ENCODE results near the gene PEF1.

PEF1 gene

GRCh38 chr1:31652891-31653499 lies 8.3 kb upstream of the PEF1 start:
- no peak for DNase-seq

- no peak for DNase-seq
Measured at GRCh38 chr1:31651766-31652165, 7.1 kb upstream of the PEF1 start.

- DNase-seq = no peak
Measured at GRCh38 chr1:31651089-31651420, 6.4 kb upstream of the PEF1 start.

- no peak for DNase-seq
Measured at GRCh38 chr1:31650161-31651088, 5.7 kb upstream of the PEF1 start.

DNA sequence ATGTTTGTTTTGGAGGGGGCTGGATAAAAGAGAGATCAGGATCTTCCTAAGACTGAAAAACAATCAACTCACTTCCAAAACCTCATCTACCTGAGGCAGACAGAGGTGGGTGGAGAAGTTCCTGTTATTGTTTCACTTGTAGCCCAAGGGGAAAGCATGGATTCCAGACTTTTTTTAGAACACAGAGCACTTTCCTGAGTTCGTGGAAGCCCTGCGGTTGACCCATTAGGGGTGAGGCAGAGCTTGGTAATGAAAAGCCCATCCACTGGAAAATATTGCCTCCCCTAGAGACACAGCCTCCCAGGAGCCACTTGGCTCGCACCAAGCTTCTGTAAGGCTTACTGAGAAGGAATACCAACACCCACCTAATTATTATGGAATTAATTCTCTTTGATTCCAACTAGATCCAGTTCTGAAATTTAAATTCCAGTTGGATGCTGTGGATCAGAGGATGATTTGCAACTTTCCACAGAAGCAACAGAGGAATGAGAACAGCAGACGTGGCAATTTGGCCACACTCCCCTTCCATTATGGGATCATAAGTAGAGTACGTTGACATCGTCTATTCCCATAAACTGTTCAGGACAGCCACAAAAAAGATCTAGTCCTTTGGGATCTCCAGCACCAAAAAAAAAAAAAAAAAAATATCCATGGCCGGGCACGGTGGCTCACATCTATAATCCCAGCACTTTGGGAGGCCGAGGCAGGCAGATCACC lies 4.1 kb upstream of the PEF1 start:
- DNase-seq = no peak

DNA sequence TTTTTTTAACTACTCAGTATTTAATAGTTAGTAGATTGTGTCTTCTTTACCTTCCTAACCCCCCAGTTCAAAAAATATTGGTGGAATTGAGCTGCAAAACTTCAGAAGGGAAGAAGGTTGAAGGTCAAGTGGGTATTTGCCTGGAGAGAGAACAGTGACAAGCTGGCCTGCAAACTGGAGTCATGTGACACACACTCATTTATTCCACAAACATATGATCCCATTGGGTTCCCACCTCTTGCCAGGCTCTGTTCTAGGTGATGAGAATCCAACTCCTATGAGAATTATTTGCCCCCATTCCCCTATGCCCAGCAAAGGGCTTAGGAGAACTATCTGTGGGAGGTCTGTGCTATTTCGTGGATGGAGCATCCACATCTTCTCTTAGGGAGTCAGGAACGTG lies 3.5 kb upstream of the PEF1 start:
- no peak for DNase-seq

DNA sequence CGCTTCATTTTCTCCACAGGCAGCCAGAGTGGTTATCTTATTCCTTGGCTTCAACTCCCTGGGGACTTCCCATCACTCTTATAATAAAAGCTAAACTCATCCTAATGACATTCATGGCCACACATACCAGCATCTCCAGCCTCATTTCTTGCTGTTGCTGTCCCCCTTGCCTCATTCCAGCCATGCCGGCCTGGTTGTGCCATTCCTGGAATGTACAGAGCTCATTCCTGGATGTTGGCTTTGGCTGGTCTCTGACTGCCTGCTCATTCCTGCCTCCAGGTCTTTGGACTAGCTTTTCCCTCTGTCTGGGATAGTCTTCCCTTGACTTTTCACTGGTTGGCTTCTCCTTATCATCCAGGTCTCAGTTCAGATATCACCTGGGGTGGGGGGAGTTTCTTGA lies 2.4 kb upstream of the PEF1 start:
- DNase-seq = no peak

- no peak for DNase-seq
Measured at GRCh38 chr1:31646259-31646960, 1.7 kb upstream of the PEF1 start.

DNA sequence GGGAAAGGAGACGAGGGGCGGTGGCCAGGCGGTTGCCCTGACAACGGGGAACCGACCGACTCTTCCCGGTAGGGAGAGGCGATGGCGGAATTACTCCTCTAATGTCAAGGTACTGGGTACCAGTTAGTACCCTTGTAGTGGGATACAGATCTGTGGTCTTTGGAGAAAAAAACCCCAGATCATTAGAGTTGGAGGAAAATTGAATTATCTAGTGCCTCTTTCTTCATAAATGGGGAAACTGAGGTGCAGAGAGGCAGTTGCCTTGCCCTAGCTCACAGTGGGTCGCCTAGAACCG lies 545 bp upstream of the PEF1 start:
- DNase-seq = no peak

DNA sequence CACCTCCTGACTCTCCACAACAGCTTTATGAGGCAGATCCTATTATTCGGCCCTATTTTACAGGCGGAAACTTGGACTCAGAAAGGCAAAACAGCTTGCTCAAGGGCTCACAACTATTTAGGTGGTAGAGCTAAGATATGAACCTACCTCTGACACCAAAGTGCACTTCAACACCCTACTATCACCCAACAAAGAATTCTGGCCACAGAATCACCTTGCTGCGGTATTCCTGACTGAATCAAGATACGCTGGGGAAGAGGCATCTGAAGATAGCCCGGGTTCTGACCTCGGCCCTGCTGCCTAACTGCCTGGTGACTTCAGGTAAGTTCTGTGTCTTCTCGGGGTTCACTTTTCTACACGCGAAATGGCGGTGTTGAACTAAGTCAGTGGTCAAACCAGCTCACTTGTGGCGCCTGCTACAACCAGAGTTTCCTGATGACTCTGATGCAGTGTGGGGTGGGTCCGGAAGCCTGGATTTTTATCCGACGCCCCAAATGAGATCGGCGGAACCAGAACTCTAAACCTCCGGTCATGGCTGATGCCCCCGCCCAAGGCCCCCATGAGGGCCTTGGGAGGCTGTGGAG lies 608 bp downstream of the PEF1 start:
- peak; percentile 65 for DNase-seq

- no peak for DNase-seq
Measured at GRCh38 chr1:31642897-31643296, 1.8 kb downstream of the PEF1 start.

DNA sequence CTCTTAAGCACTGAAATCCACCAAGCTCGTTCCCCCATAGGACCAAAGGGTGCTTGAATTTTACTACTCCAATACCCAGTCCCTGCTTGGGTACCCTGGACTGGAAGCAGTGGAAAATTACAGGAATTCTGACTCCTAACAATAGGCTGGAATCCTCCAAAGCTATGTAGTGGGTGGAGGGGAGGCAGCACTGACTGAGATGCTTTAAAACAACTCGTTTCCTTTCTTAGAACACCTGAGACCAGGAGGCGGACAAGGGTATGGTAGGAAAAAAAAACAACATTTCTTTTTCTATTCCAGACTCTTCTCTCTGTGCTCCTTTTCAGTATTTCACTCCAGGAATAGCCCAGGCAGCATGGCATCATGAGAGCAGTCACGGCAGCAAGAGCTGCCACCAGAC lies 2.3 kb downstream of the PEF1 start:
- no peak for DNase-seq

DNA sequence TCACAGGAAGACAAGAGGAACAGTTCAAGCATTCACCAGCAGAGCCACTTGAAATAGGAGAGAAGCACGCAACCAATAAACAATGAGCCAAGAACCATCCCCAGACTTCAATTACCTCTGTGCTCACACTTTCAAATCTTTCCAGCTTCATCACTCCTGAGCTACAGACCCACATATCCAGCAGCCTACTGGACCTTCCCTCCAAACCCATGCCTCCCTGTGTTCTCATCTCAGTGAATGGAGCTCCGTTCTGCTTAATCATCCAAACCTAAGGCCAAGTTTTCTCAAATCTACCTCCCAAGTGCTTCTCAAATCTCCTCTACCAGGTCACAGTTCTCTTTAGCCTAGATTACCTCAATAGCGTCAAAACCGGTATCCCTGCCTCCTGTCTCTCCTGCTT lies 3.7 kb downstream of the PEF1 start:
- DNase-seq = no peak

GRCh38 chr1:31640179-31640578 lies 4.5 kb downstream of the PEF1 start:
- DNase-seq = no peak

GRCh38 chr1:31639543-31639942 lies 5.1 kb downstream of the PEF1 start:
- no peak for DNase-seq

GRCh38 chr1:31637915-31638673 lies 6.6 kb downstream of the PEF1 start:
- no peak for DNase-seq

GRCh38 chr1:31633117-31633516 lies 11.6 kb downstream of the PEF1 start:
- no peak for DNase-seq

DNA sequence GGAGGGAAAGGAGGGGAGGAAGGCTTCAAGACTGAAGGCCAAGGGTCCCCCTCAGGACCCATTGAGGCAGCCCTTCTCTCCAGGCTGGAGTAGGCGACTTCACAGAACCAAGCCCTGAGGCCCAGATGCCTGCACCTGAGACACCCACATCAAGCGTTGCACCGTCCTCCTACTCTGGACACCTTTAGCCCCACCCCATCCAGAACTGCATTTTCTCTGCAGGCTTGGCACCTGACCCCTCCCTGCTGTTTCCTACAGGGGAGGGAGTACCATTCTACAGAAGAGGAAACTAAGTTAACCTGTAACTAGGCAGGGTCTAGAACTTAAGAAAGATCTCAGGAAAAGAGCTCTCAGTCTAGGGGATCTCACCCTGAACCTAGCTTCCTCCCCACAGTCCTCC lies 12.0 kb downstream of the PEF1 start:
- no peak for DNase-seq

DNA sequence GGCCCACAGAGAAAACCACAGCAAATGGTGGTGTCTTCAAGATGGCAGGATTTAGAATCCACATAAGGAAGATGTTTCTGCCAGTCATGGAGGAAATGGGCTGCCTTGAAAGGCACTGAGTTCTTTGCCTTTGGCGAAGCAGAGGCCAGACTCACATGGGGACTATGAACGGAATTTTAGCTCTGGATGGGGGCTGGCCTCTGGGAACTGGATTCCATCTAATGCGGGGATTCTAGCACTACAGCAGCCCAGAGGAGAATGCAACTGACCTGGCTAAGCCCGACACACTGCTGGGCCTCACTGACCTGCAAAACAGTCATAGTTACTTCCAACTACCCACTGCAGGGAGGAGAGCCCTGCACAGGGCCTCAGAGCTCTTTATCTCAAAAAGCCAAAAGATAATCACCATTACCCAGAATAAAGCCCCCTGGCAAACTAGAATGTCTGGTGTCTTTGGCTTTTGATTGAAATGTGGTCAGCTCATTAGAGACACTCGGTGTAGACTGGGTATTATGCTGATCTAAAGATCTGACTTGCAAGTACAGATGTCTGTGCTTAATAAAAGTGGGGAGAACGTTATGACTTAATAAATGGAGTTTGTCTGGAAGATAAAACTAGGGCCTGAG lies 15.6 kb downstream of the PEF1 start:
- no peak for DNase-seq

GRCh38 chr1:31627930-31628559 lies 16.6 kb downstream of the PEF1 start:
- DNase-seq = no peak

DNA sequence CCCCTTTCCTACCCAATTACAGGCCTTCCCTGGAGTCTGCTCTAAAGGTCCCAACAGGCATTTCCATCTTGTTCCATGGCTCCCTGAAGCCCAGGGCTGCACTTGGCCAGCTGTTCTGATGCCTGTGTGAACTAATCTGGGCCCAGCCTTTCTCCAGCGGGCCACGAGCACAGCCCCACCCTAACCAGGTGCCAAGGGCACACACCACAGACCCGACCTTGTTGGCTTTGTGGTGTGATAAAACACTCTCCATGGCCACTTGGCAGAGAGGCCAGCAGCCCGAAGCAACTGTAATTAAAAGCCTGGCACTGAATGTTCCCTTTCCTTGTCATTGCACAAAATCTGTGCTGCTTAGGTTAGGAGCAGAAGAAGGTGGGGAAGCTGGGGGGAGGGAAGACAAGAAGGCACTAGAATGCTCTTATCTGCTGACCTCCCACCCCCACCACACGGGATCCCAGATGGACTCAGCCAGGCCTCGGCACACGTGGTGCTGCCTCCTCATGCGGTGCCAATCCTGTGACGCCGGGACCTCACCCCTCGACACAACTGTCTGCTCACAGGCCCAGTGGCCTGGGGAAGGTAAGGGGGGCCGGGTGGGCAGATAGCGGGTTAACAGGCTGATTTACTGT lies 17.3 kb downstream of the PEF1 start:
- DNase-seq = no peak

Measured in CD4-positive, alpha-beta T cell treated with Interleukin-4 for 4 hours (primary cell).